NCI-H345 (cell line): ENCODE data around the gene CREB3L2.
A peak's percentile ranks its signal among the peaks of the same experiment; 100 is the strongest.
"Not testable (repeated sequence)": the region's sequence is repeated elsewhere in the genome, so short reads cannot be mapped to it uniquely, and the experiment has no call there.

Source experiments
- DNase-seq: peaks from one replicate; lab custom pipeline; 2025; lab: John Stamatoyannopoulos, UW

The CREB3L2 gene

DNA sequence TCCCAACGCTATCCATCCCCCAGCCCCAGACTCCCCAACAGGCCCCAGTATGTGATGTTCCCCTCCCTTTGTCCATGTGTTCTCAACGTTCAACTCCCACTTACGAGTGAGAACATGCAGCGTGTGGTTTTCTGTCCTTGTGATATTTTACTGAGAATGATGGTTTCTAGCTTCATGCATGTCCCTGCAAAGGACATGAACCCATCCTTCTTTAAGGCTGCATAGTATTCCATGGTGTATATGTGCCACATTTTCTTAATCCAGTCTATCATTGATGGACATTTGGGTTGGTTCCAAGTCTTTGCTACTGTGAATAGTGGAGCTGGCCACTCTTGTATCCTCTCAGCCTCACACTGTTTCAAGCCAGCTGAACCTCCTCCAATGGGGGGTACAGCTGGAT lies 33.5 kb downstream of the CREB3L2 start:
- DNase-seq, result not testable (repeated sequence)

DNA sequence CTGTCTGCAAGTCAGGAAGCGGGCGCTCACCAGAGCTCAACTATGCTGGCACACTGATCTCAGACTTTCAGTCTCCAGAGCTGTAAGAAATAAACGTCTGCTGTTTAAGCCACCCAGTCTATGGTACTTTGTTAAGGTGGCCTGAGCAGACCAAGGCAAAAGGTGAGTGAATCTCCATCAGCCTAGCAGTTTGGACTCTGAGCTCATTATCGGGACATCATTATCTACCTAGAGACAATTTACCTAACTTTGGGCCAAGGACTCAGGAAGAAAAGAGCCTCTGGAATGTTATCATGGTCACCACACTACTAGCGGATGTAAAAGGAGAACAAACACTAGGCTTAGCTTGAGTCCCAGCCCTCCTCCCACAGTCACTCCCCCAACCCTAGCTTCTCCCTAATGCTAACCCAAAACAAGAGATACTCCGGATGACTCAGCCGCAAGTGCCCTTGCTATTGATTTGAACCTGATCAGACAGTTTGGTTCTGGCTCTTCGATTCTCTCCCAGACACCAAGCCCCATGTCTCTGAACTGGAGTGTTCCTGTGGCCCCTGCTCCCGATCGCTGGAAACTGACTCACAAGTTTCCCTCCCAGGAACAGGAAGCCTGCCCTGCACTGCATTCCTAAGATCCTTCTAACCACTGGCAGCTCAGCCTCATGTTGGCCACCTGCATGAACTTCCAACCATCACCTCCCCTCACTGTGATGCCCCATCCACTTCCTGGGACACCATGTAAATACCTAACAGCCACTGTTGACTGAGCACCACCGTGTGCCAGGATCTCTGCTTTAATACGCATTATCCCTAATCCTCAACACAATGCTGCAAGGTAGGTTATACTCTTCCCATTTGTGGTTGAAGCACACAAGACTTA lies 34.5 kb downstream of the CREB3L2 start:
- no peak for DNase-seq

DNA sequence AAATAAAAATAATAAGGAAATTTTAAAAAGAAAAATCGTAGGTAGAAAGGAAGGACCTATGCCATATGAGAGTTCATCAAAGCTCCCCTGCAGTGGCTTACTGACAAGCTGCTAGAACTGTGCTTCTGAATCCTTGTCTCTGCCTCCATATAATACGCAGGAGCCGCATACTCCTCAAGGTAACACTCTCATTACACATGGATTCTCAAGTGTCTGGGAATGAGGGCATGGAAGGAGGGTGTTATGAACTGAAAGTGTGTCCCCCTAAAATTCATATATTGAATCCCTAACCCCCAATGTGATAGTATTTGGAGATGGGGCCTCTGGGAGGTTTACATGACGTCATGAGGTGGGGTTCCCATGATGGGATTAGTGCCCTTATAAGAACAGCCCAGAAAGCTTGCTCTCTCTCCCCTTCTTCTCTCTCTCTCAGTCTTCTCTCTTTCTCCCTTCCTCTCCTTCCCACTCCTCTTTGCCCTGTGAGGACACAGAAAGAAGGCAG lies 35.2 kb downstream of the CREB3L2 start:
- no peak for DNase-seq

DNA sequence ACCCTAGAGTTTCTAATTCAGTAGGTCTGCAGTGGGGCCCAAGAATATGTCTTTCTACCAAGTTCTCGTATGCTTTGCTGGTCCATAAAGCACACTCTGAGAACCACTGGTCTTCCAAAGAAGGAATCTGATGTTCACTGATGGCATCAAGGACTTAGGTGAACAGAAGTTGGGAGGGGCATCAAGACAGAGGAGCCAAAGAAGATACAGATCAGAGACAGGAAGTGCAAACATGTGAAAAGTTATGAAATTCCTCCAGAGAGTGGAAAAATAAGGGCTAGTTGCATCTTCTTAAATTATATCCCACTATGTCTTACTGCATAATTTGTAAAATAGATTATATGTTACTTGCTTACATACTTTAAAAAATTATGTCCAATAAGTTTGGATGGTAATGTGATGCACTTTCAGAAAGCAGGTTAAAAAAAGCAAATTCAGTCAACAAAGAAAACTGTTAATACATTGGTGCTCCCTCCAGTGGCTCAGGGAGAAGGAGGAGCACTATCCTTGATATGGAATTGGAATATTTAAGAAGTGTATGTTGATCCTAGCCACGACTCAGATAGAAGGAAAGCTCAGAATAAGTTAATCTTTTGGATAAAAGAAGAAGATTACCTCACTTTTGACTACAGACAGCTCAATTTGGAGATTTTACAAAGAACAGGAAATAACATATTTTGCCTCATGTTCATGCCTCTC lies 35.8 kb downstream of the CREB3L2 start:
- DNase-seq, result no peak

DNA sequence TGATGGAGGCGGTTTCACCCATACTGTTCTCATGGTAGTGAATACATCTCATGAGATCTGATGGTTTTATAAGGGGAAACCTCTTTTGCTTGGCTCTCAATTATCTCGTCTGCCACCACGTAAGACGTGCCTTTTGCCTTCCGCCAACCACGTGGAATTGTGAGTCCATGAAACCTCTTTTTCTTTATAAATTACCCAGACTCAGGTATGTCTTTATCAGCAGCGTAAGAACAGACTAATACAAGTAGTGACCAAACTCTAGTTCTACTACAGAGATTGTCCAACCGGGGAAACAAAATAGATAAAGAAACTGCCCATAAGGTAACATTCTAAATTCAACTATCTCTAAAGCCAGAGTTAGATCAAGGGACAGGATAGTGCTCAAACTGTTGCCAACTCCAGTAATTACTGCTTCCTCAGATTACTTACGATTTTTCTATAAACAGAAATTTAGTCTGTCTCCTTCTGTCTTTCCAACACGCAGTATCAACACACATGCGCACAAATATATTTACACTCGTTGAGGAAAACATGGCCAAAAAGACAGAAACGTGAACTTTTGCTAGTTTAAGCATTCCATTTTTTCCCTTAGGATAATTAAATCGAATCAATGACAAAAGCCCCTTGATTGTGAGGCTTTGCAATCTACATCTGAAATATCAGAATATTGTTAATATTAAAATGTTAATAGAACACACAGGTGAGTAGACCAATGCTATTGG lies 36.9 kb downstream of the CREB3L2 start:
- no peak for DNase-seq

DNA sequence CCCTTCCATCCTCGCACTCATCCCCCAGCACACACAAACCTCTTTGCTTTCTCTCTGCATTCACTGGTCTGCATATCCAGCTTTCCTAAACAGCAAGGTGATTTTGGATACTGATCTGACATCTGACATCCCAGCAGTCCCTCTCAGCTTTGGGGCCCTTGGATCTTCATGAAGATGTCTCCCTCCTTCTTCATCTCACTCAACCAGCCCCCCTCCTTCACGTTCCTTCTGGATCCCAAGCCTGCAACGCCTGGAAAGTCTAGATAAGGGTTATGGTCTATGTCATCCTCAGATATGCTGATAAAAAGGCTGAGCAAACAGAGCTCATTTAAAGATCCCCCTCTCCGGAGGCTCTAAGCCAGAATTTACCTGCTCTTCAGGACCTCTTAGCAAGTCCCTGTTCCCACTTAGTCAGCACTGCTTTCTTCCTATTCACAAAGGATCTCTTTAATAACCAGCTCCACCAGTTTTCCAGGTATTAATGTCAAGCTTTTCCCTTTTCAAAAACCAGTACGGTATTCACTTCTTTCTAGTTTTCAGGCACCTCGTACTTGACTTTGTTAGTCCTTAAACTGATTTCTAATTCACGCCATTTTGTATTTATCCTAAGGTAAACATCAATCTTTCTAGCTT lies 38.9 kb downstream of the CREB3L2 start:
- peak; percentile 19 for DNase-seq

DNA sequence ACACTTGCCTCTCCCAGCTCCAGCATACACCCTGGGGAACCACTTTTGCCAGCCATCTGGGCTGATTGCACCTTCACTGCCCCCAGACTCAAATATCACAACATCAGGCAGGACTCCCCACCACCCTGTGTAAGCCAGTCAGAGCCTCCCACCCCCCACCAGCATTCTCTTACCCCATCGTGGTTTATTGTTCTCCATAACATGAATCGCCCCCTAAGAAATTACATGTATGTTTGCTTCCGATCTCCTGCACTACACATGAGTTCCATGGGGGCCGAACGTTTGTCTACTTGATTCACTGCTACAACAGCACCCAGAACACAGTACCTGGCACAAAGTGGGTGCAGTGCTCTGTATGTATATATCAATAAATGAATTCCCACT lies 39.4 kb downstream of the CREB3L2 start:
- no peak for DNase-seq

DNA sequence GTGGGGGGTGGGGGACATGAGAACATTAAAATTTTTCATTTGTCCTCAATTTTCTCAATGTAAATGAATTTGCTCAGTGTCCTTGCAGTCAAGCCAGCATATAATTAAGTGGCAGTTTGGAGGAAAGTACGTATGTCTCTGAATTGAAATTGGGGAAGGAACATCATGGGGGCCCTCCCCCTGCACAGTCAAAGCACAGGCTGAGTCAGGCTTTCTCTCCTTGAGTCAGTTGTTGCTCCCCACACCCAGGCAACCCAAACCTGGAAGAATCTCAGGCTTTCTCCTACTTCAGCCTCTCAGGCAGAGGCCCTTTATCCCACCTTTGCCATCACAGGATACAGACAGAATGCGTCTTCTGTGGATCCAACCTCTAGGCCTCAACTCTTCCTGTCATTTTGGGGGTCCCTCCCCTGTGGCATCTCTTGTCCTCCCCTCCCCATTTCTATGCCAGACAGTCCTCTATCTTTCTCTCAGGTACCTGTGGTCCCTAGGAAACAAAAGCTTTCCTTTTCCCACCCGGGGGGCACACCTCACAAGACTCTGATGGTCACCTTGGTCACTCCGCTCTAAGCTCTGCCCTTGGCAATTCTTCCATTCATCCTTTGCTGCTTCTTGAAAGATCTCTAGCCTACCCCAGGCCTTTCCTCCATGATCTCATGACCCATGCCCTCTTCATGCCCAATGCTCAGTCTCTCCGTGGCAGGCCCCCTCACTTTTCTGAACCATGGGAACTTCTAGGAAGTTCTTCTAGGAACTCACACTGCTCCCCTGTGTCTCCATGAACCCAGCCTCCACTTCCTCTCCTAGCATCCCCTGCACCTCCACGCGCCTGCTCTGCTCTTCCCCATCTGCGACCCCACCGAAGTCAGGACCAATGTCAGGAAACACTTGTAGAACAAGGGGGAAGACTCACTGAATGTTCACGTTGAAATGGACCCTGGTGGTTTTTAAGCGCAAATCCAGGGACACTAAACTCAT lies 40.4 kb downstream of the CREB3L2 start:
- DNase-seq, result no peak

DNA sequence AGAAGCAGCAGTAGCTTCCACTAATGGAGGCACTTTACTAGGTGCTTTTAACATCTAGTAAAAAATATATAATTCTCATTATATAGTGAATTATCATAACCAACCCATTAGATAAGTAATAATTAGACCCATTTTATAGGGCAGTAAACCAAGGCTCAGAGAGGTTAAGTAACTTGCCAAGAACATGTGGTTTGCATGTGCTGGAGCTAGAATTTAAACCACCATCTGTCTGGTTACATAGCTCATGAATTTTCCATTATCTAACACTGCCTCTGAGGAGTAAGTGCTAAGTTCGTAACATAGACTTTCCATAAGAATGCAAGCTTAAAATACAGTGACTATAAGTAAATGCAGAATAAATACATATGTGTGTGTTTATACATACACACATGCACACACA lies 41.9 kb downstream of the CREB3L2 start:
- DNase-seq, result no peak

DNA sequence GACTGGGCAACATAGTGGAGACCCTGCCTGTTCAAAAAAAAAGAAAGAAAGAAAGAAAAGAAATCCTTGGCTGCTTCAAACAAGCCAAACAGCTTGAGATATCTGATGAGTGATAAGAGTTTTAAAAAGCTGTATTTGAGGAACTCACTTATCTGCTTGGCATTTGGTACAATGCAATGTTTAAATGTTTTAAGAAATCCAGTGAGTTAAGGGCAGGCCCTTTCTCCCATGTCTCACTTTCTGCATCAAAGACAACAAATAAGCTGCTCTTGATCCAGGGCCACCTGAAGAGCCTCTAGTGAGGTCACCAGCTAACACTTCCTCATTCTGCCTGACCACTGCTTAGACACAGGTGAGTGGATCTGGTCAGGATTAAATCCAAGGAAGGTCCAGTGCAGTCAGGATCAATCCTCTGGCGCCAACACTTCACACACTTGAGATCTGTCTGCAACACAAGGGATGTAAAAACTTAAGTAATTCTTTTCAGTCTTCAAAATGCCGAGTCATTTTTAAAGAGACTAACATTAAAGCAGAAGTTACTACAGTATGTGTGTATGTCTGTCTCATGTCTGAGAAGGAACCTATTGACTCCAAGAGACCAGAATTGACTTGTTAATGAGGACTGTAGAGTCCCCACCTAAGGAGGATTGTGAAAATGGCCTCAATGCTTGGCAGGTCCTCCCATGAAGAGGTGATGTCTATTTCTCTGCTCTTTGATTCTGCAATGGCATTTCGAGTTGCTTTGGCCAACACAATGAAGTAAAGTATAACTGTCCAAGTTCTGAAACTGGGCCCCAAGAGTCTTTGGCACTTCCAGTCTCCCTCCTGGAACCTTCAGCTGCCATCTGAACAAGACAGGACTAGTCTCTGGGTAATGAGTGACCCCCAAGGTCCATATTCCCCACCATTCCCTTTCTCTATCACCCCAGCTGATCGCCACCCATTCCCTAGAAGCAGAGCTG lies 43.1 kb downstream of the CREB3L2 start:
- no peak for DNase-seq

DNA sequence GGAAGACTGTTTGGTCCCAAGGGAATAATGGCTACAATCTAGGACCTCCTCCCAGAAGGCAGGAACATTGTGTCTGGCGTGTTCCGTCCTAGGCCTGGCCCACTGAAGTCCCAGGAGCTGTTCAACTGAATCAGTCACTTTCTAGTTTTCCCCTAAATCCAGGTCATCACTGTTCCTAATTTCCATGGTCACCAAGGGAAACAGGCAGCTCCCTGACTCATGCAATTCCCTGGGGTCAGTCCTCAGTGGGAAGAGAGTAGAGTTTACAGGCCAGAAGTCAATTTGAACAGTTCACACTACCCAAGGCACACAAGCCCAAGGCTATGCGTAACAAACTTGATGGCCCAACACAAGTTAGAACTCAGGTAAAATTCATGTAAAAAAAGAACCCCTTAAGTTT lies 44.0 kb downstream of the CREB3L2 start:
- no peak for DNase-seq

DNA sequence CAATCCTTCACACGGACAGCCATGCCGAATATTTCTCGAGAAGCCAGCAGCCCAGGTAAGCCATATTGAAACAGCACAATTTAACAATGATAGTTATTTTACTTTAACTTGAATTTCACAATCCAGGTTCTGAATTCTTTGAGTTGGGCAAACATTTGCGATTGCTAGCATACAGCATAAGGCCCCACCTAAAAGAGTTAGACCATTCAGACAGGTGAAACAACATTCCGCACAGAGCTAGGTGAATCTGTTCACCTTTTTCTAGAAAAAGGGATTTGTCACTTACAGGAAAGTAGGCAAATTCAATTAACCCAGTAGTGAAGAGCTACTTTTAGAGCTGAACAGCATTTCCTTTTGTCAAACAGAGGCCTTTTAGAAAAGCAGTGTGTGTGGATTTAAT lies 45.3 kb downstream of the CREB3L2 start:
- DNase-seq, result no peak

DNA sequence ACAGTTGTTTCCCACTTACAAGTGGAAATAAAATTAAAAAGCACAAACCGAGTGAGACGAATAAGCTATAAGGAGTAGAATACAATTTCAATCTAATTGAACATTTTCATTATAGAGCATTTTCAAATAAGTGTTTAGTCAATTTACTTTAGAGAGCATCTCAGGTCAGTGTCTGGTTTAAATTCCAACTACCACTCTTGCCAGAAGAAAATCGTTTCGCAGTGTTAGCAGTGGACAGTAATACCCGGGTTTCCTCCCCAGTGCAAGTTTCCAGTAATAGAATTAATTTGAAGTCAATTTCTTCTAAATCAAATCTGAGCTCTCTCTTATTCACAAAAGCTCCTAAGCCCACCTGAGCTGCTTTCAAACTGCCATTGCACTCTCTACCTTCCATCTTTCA lies 45.7 kb downstream of the CREB3L2 start:
- no peak for DNase-seq

DNA sequence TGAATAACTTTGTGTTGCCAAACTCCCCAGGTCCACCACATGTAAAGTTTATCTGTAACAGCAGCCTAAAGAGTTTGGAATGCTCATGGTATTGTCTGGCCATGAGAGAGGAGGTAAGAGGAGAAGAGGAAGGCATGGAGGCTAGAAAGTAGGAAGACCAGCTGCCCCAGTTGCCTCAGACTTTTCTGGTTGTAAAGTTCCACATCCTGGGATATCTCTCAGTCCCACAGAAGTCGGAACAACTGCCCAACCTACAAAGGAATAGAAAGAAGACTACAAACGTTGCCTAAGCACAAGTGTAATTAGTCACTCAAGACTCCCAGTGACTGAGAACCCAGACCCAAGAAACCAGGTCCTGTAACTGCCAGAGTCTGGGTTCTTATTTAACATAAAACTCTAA lies 47.3 kb downstream of the CREB3L2 start:
- no peak for DNase-seq

DNA sequence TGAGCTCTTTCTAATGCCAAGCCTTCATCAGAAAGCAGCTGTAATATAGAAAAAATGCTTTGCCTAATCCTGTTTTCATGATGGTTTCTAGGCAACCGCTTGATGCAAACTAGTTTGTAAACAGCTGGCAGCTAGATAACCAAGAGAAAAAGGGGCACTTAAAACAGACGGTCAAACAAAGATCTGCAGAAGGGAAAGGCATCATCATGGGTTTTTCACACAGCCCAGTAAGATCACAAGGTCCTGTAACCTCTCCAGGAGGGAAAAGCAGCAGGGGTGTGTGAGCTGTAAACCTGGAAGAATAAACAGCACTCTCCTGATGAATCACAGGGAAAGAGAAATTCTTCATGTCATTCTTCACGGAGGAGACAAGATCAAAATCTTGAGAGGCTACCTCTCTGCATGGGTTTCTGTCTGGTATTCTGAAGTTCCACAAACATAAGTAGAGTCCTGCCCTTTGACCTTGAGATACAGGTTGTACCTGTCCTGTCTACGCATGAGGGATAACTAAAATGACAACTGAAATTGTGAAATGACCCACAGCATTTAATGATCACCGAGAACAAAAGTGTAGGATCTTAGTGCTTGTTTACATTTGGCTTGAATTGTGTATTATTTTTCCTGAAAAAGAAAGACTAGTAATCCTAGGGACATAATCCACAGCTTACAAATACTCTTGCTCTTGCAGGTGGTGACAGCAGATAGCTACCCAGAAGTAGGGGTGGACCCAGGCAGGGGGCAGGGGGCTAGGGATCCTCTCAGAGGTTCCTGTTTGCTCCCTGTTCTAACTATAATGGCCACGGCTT lies 48.0 kb downstream of the CREB3L2 start:
- DNase-seq, result peak; percentile 63

DNA sequence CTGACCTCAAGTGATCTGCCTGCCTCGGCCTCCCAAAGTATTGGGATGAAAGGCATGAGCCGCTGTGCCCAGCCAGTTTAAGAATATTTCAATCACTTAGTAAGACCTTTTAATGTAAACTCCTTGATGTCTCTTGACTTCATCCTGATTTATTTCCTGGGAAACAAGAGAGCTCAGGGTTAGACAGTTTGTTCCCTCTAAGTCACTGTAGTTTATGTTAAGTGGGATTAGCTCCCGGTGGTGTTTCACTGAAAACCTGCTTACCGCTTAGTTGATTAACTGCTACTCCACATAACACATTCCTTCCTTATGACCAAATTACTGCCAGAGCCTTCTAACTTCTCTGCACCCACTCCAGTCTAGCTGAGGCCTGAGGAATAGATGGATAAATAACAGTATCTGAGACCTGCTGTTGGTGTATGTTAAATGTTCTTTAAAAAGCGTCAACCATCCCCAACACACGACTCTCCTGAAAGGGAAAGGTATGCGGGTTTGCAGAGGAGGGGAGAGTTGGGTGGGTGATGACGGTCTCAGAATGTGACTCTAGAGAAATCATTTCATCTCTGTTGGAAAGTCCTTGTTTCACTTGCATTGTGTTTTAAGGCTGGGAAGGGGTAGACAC lies 48.7 kb downstream of the CREB3L2 start:
- no peak for DNase-seq

DNA sequence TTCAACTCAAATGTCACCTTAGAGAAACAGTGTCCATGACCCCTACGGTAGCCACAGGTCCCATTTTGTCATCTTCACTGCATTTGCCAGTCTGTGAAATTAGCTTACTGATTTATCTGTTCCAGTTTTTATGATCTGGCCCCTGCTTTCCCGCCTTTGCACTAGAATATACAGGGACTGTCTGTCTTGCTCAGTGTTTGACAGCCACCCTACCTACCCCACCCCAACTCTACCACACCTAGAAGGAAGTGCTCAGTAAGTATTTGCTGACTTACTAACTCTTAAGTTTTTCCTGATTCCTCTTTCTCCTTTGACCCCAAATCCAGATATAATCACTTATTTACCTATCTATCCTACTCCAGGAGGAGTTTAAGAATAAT lies 49.5 kb downstream of the CREB3L2 start:
- DNase-seq, result no peak

DNA sequence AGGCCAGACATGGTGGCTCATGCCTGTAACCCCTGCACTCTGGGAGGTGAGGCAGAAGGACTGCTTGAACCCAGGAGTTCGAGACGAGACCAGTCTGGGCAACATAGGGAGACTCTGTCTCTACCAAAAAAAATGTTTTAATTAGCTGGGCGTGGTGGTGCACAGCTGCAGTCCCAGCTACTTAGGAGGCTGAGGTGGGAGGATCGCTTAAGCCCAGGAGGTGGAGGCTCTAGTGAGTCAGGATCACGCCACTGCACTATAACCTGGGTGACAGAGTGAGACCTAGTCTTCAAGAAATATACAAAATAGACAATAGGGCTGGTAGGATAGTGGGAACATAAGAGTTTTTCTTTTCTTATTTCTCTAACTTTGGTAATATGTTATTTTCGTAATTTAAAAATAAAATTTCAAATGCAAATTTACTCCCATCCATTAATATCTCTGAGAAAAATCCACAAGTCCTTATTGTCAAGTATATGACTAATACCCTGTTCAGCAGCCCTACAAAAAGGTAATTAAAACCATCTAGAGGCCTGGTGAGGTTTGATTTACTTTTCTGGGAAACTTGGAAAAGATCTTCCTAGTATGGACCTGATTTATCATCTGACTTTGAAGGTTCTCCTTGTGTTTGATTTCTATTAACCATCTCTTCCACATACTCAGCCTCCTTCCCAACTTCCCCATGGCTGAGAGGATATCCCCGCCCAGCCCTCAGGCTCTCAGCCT lies 50.0 kb downstream of the CREB3L2 start:
- DNase-seq, result no peak
